ENCODE results near the gene TMEM178B. TPM values are rescaled to one million over a fixed set of nuclear protein-coding genes. Genes with fewer than 3 reads are reported as not detected.

TMEM178B gene
- polyA plus RNA-seq, 4 donors = 0.30 to 0.69 TPM; not detected in 2

- WGBS, 3 donors = 9 to 46% (median 43%) methylated on average over 1 of the region's 1 CpG
- FAIRE-seq (no peak), DNase-seq (no peak)
- Histone ChIP-seq H3K9me3 (ENCODE audit: control insufficient read depth in 2 of 2, insufficient read depth in 1 of 2, low read depth in 1 of 2, low read length in 1 of 2) (no peaks in the 10 kb centered on the region), H3K36me3 (ENCODE audit: control insufficient read depth in 3 of 3, insufficient read depth in 2 of 3, low read depth in 1 of 3, low read length in 3 of 3) (no peaks in the 10 kb centered on the region), H3K27ac (ENCODE audit: low read depth in 1 of 3, low read length in 2 of 3) (no peak overlapping the region), H3K27me3 (ENCODE audit: control insufficient read depth in 3 of 3, insufficient read depth in 3 of 3, low read length in 3 of 3) (no peaks in the 10 kb centered on the region), H3K4me3 (ENCODE audit: low read depth in 1 of 3, low read length in 3 of 3) (no peak overlapping the region), H3K4me1 (ENCODE audit: control insufficient read depth in 3 of 3, insufficient read depth in 2 of 3, low read depth in 1 of 3, low read length in 2 of 3) (no peaks in the 10 kb centered on the region)
These were observed 365.9 kb downstream of the TMEM178B start for GRCh38 chr7:141439776-141440175.

GRCh38 chr7:141441837-141442627 is 368.2 kb downstream of the TMEM178B start:
- Histone ChIP-seq H3K4me3 (ENCODE audit: low read depth in 1 of 3, low read length in 3 of 3) (no peak overlapping the region), H3K9me3 (ENCODE audit: control insufficient read depth in 2 of 2, insufficient read depth in 1 of 2, low read depth in 1 of 2, low read length in 1 of 2) (no peaks in the 10 kb centered on the region), H3K36me3 (ENCODE audit: control insufficient read depth in 3 of 3, insufficient read depth in 2 of 3, low read depth in 1 of 3, low read length in 3 of 3) (no peaks in the 10 kb centered on the region), H3K27ac (ENCODE audit: low read depth in 1 of 3, low read length in 2 of 3) (no peak overlapping the region), H3K4me1 (ENCODE audit: control insufficient read depth in 3 of 3, insufficient read depth in 2 of 3, low read depth in 1 of 3, low read length in 2 of 3) (no peaks in the 10 kb centered on the region), H3K27me3 (ENCODE audit: control insufficient read depth in 3 of 3, insufficient read depth in 3 of 3, low read length in 3 of 3) (no peaks in the 10 kb centered on the region)
- 72 to 79% (median 79%) methylated on average over 11 of the region's 11 CpGs for WGBS, 3 donors
- FAIRE-seq = no peak
- DNase-seq = no peak

DNA sequence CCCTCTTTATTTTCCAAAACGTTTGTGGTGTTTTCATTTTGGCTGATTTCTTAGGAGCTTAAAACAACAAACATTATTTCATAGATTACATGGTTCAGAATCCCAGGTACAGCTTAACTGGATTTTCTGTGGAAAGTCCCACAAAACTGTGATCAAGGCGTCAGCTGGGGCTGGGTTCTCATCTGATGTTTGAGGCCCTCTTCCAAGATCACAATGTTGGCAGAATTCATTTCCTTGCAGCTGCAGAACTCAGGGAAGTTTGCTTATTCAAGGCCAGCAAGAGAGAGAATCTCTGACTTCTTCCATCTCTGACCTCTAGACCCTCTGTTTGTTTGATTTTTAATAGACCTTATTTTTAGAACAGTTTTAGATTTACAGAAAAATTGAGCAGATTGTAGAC is 368.9 kb downstream of the TMEM178B start:
- DNase-seq (no peak), FAIRE-seq (no peak)
- no peak overlapping the region for H3K4me3 ChIP-seq (ENCODE audit: low read depth in 1 of 3, low read length in 3 of 3)
- WGBS, 3 donors = 35 to 44% (median 43%) methylated on average over 2 of the region's 2 CpGs
- no peak overlapping the region for H3K27ac ChIP-seq (ENCODE audit: low read depth in 1 of 3, low read length in 2 of 3)
- no peaks in the 10 kb centered on the region for H3K27me3 ChIP-seq (ENCODE audit: control insufficient read depth in 3 of 3, insufficient read depth in 3 of 3, low read length in 3 of 3)
- H3K4me1 ChIP-seq (ENCODE audit: control insufficient read depth in 3 of 3, insufficient read depth in 2 of 3, low read depth in 1 of 3, low read length in 2 of 3) = no peaks in the 10 kb centered on the region
- H3K36me3 ChIP-seq (ENCODE audit: control insufficient read depth in 3 of 3, insufficient read depth in 2 of 3, low read depth in 1 of 3, low read length in 3 of 3) = no peaks in the 10 kb centered on the region
- H3K9me3 ChIP-seq (ENCODE audit: control insufficient read depth in 2 of 2, insufficient read depth in 1 of 2, low read depth in 1 of 2, low read length in 1 of 2) = no peaks in the 10 kb centered on the region

GRCh38 chr7:141444961-141445360 is 371.1 kb downstream of the TMEM178B start:
- no peaks in the 10 kb centered on the region for H3K9me3 ChIP-seq (ENCODE audit: control insufficient read depth in 2 of 2, insufficient read depth in 1 of 2, low read depth in 1 of 2, low read length in 1 of 2)

DNA sequence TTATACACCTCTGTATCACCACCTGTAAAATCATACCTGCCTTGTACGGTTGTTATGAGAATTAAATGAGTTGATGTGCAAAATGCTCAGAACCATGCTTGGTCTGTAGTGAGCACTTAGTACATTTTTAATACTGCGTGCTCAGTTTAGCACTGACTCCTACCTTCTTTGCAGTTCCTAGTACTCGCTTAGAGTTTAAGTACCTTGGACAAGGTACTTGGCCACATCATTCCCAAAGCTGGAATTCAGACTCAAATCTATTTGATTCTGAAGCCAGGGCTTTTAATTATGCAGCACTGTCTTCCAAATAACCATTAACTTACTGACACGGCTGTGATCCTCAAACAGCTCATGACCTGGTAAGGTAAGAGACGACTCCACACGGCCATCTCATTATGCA is 377.4 kb downstream of the TMEM178B start:
- no peaks in the 10 kb centered on the region for H3K36me3 ChIP-seq (ENCODE audit: control insufficient read depth in 3 of 3, insufficient read depth in 2 of 3, low read depth in 1 of 3, low read length in 3 of 3)
- no peaks in the 10 kb centered on the region for H3K4me1 ChIP-seq (ENCODE audit: control insufficient read depth in 3 of 3, insufficient read depth in 2 of 3, low read depth in 1 of 3, low read length in 2 of 3)
- peaks cover 0 to 2% (median 2%) of the 10 kb centered on the region in 3 donors for H3K27me3 ChIP-seq (ENCODE audit: control insufficient read depth in 3 of 3, insufficient read depth in 3 of 3, low read length in 3 of 3)
- FAIRE-seq (no peak), DNase-seq (no peak)
- no peak overlapping the region for H3K4me3 ChIP-seq (ENCODE audit: low read depth in 1 of 3, low read length in 3 of 3)
- H3K27ac ChIP-seq (ENCODE audit: low read depth in 1 of 3, low read length in 2 of 3) = no peak overlapping the region
- H3K9me3 ChIP-seq (ENCODE audit: control insufficient read depth in 2 of 2, insufficient read depth in 1 of 2, low read depth in 1 of 2, low read length in 1 of 2) = no peaks in the 10 kb centered on the region
- 82 to 89% (median 86%) methylated on average over 6 of the region's 6 CpGs for WGBS, 3 donors

More at GRCh38 chr7:141444961-141445360, 371.1 kb downstream of the TMEM178B start:
- 88 to 90% (median 90%) methylated on average over 5 of the region's 5 CpGs for WGBS, 3 donors
- Histone ChIP-seq H3K36me3 (ENCODE audit: control insufficient read depth in 3 of 3, insufficient read depth in 2 of 3, low read depth in 1 of 3, low read length in 3 of 3) (no peaks in the 10 kb centered on the region), H3K27ac (ENCODE audit: low read depth in 1 of 3, low read length in 2 of 3) (no peak overlapping the region), H3K27me3 (ENCODE audit: control insufficient read depth in 3 of 3, insufficient read depth in 3 of 3, low read length in 3 of 3) (peaks cover 0 to 2% (median 2%) of the 10 kb centered on the region in 3 donors), H3K4me3 (ENCODE audit: low read depth in 1 of 3, low read length in 3 of 3) (no peak overlapping the region), H3K4me1 (ENCODE audit: control insufficient read depth in 3 of 3, insufficient read depth in 2 of 3, low read depth in 1 of 3, low read length in 2 of 3) (no peaks in the 10 kb centered on the region)
- FAIRE-seq (no peak), DNase-seq (no peak)

- H3K27ac ChIP-seq (ENCODE audit: low read depth in 1 of 3, low read length in 2 of 3) = no peak overlapping the region
- DNase-seq (no peak), FAIRE-seq (no peak)
- H3K9me3 ChIP-seq (ENCODE audit: control insufficient read depth in 2 of 2, insufficient read depth in 1 of 2, low read depth in 1 of 2, low read length in 1 of 2) = no peaks in the 10 kb centered on the region
- no peaks in the 10 kb centered on the region for H3K36me3 ChIP-seq (ENCODE audit: control insufficient read depth in 3 of 3, insufficient read depth in 2 of 3, low read depth in 1 of 3, low read length in 3 of 3)
- H3K4me1 ChIP-seq (ENCODE audit: control insufficient read depth in 3 of 3, insufficient read depth in 2 of 3, low read depth in 1 of 3, low read length in 2 of 3) = no peaks in the 10 kb centered on the region
- H3K27me3 ChIP-seq (ENCODE audit: control insufficient read depth in 3 of 3, insufficient read depth in 3 of 3, low read length in 3 of 3) = peaks cover 0 to 2% (median under 1%) of the 10 kb centered on the region in 3 donors
- WGBS, 3 donors = 78 to 81% (median 79%) methylated on average over 3 of the region's 3 CpGs
- H3K4me3 ChIP-seq (ENCODE audit: low read depth in 1 of 3, low read length in 3 of 3) = no peak overlapping the region
These were observed 379.0 kb downstream of the TMEM178B start for GRCh38 chr7:141452911-141453310.

DNA sequence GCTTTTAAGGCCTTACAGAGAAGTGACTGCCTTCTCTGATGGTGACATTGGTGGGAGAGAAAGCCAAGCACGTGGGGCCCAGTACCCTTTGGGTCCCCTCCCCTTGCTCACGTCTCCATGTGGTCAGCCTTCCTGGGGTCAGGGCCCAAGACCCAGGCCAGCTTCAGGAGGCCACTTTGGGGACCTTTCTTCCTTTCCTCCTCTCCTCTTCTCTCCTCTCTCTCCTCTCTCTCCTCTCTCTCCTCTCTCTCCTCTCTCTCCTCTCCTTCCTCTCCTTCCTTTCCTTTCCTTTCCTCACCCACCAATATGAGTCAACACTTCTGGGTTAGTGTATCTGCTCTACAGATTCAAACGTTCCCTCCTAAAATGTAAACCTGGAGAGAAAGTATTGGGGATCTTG is 380.5 kb downstream of the TMEM178B start:
- Histone ChIP-seq H3K9me3 (ENCODE audit: control insufficient read depth in 2 of 2, insufficient read depth in 1 of 2, low read depth in 1 of 2, low read length in 1 of 2) (no peaks in the 10 kb centered on the region), H3K4me3 (ENCODE audit: low read depth in 1 of 3, low read length in 3 of 3) (no peak overlapping the region), H3K4me1 (ENCODE audit: control insufficient read depth in 3 of 3, insufficient read depth in 2 of 3, low read depth in 1 of 3, low read length in 2 of 3) (no peaks in the 10 kb centered on the region), H3K27ac (ENCODE audit: low read depth in 1 of 3, low read length in 2 of 3) (no peak overlapping the region), H3K27me3 (ENCODE audit: control insufficient read depth in 3 of 3, insufficient read depth in 3 of 3, low read length in 3 of 3) (peaks cover 0 to under 1% (median 0%) of the 10 kb centered on the region in 3 donors), H3K36me3 (ENCODE audit: control insufficient read depth in 3 of 3, insufficient read depth in 2 of 3, low read depth in 1 of 3, low read length in 3 of 3) (no peaks in the 10 kb centered on the region)
- FAIRE-seq = no peak
- 57 to 78% (median 74%) methylated on average over 3 of the region's 3 CpGs for WGBS, 3 donors
- DNase-seq = no peak

- Histone ChIP-seq H3K4me3 (ENCODE audit: low read depth in 1 of 3, low read length in 3 of 3) (no peak overlapping the region), H3K27me3 (ENCODE audit: control insufficient read depth in 3 of 3, insufficient read depth in 3 of 3, low read length in 3 of 3) (no peaks in the 10 kb centered on the region), H3K36me3 (ENCODE audit: control insufficient read depth in 3 of 3, insufficient read depth in 2 of 3, low read depth in 1 of 3, low read length in 3 of 3) (no peaks in the 10 kb centered on the region), H3K9me3 (ENCODE audit: control insufficient read depth in 2 of 2, insufficient read depth in 1 of 2, low read depth in 1 of 2, low read length in 1 of 2) (no peaks in the 10 kb centered on the region), H3K4me1 (ENCODE audit: control insufficient read depth in 3 of 3, insufficient read depth in 2 of 3, low read depth in 1 of 3, low read length in 2 of 3) (no peaks in the 10 kb centered on the region), H3K27ac (ENCODE audit: low read depth in 1 of 3, low read length in 2 of 3) (no peak overlapping the region)
- 76 to 88% (median 79%) methylated on average over 1 of the region's 1 CpG for WGBS, 3 donors
- no peak for FAIRE-seq
- DNase-seq = no peak
These were observed 381.9 kb downstream of the TMEM178B start for GRCh38 chr7:141455723-141456122.

DNA sequence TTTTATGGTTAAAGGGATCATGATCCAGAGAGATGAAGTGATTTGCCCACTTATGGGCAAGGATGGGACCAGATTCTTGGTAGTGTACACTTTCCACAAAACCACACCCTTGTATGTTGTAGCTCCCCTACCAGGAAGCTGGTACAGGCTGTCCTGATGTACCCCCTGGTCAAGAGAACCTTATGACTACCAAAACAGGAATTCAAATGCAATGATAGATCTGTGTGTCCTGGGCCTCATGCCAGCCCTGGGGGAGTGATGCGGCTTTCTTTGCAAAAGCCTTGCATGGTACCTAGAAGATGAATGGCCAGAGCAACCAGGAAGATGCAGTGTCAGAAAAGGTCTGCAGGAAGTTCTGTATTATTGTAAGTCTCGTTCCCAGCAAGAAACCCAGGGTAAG is 382.4 kb downstream of the TMEM178B start:
- no peak for FAIRE-seq
- H3K36me3 ChIP-seq (ENCODE audit: control insufficient read depth in 3 of 3, insufficient read depth in 2 of 3, low read depth in 1 of 3, low read length in 3 of 3) = no peaks in the 10 kb centered on the region

More for the DNA sequence above, 382.4 kb downstream of the TMEM178B start:
- H3K4me3 ChIP-seq (ENCODE audit: low read depth in 1 of 3, low read length in 3 of 3) = no peak overlapping the region
- WGBS, 3 donors = 70 to 84% (median 76%) methylated on average over 2 of the region's 2 CpGs
- peaks cover 0 to 3% (median 0%) of the 10 kb centered on the region in 3 donors for H3K27me3 ChIP-seq (ENCODE audit: control insufficient read depth in 3 of 3, insufficient read depth in 3 of 3, low read length in 3 of 3)
- DNase-seq = no peak
- no peaks in the 10 kb centered on the region for H3K4me1 ChIP-seq (ENCODE audit: control insufficient read depth in 3 of 3, insufficient read depth in 2 of 3, low read depth in 1 of 3, low read length in 2 of 3)
- H3K27ac ChIP-seq (ENCODE audit: low read depth in 1 of 3, low read length in 2 of 3) = no peak overlapping the region
- no peaks in the 10 kb centered on the region for H3K9me3 ChIP-seq (ENCODE audit: control insufficient read depth in 2 of 2, insufficient read depth in 1 of 2, low read depth in 1 of 2, low read length in 1 of 2)
